Neural progenitor cell (in vitro differentiated cells): ENCODE measurements around the gene IQCH.

Experiments
- EZH2 ChIP-seq: fragments of 200-600 bp; sonication (generic); IDR thresholded peaks from 2 replicates; pipeline ENCODE4 v1.6.1; 2017; ENCODE audit warnings: antibody characterized with exemption, mild to moderate bottlenecking, moderate library complexity
- TF ChIP-seq, protein P1 (sequence below): fragments of 200-600 bp; sonication (generic); IDR thresholded peaks from 2 replicates; pipeline ENCODE4 v1.5.1; 2017; ENCODE audit warnings: antibody characterized with exemption, mild to moderate bottlenecking

DNA sequence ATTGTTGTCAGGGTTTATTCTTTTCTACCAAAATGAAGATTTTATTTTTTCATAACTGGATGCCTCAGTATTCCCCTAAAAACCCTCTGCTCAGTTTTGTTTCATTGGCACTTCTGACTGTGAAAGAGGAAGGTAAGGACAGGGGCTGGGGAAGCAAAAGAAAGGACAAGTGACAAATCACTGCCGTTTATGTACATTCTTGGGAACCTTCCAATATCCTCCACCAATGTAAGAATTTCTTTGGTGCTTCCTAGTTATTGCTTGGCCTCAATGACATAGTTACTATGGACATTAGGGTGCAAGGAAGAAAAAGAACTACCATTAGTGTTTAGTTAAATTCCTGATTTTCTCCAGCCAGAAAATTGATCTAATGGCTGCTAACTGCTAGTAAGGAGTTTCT, 135.4 kb downstream of the IQCH start:
- TF ChIP-seq, protein P1, sequence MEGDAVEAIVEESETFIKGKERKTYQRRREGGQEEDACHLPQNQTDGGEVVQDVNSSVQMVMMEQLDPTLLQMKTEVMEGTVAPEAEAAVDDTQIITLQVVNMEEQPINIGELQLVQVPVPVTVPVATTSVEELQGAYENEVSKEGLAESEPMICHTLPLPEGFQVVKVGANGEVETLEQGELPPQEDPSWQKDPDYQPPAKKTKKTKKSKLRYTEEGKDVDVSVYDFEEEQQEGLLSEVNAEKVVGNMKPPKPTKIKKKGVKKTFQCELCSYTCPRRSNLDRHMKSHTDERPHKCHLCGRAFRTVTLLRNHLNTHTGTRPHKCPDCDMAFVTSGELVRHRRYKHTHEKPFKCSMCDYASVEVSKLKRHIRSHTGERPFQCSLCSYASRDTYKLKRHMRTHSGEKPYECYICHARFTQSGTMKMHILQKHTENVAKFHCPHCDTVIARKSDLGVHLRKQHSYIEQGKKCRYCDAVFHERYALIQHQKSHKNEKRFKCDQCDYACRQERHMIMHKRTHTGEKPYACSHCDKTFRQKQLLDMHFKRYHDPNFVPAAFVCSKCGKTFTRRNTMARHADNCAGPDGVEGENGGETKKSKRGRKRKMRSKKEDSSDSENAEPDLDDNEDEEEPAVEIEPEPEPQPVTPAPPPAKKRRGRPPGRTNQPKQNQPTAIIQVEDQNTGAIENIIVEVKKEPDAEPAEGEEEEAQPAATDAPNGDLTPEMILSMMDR, result no peak
- TF ChIP-seq EZH2, result no peak
